GM19395 (cell line): ENCODE results near the gene ARHGEF6.
"Not testable (repeated sequence)": the region's sequence is repeated elsewhere in the genome, so short reads cannot be mapped to it uniquely, and the experiment has no call there.

Experiments used
- ATAC-seq: cut with Tn5 transposase; IDR thresholded peaks from one replicate; pipeline ENCODE4 v1.9.1; 2021; ENCODE audit warnings: mild to moderate bottlenecking, moderate library complexity; ENCODE audit not compliant: unreplicated experiment

Gene ARHGEF6

GRCh38 chrX:136780763-136781162 lies at the start of gene ARHGEF6:
Gene ARHGEF6 (minus strand): TSS chrX:136780932. CDS start chrX:136780882, 50 bp downstream.
- no peak for ATAC-seq

DNA sequence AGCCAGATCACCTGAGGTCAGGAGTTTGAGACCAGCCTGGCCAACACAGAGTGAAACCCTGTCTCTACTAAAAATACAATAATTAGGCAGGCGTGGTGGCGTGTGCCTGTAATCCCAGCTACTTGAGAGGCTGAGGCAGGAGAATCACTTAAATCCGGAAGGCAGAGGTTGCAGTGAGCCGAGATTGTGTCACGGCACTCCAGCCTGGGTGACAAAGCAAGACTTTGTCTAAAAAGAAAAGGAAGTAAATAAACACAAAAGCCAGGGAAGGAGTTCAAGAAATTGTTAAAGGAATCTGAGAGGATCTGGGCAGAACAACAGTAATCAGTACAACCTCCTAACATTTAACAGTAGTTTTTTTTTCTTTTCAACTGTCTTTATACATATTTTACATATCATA lies 48.7 kb upstream of the ARHGEF6 start:
- no peak for ATAC-seq

DNA sequence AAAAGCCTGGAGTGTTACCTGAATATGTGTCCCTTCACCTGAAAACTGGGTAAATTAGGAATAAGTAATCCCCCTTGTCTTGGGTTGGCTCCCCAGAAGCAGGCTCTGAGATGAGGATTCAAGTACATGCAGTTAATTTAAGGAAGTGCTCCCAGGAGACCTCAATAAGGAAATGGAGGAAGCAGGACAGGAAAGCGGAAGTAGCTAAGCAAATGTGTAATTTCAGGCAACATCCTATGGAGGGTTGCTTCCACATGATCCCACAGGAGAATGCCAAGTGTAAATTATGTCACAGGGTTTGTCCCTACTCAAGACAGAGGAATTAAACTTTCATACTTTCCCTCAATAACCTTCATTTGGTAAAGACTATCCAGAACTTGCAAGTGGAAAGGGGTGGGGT lies 48.1 kb upstream of the ARHGEF6 start:
- ATAC-seq = no peak

DNA sequence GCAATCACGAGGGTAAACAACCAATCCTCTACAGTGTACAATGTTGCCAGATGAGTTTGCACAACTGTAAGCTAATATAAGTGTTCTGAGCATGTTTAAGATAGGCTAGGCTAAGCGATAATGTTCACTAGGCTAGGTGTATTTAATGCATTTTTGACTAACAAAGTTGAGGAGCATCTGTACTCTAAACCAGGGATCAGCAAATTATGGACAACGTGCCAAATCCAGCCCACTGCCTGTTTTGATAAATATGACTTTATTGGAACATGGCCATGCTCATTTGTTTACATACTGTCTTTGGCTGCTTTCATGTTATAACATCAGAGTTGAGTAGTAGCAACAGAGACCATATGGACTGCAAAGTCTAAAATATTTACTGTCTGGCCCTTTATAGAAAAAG lies 46.3 kb upstream of the ARHGEF6 start:
- no peak for ATAC-seq

DNA sequence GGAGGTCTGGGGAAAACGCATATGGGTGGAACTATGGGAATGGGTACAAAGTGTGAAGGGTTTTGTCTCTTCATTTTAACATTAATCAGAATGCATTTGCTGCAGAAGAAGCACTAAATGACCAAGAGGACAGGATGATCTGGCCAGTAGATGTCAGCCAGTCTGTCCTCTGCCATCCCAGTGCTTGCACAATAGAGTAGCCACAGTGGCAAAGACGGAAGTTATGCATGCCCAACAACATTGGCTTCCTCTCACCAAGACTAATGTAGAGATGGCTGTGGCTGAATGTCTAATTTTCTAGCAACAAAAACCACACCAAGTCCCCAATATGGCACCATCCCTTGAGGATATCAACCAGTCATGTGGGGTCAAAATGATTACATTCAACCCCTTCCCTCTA lies 45.0 kb upstream of the ARHGEF6 start:
- ATAC-seq = no peak

- ATAC-seq = no peak
Measured at GRCh38 chrX:136823175-136823574, 42.4 kb upstream of the ARHGEF6 start.

DNA sequence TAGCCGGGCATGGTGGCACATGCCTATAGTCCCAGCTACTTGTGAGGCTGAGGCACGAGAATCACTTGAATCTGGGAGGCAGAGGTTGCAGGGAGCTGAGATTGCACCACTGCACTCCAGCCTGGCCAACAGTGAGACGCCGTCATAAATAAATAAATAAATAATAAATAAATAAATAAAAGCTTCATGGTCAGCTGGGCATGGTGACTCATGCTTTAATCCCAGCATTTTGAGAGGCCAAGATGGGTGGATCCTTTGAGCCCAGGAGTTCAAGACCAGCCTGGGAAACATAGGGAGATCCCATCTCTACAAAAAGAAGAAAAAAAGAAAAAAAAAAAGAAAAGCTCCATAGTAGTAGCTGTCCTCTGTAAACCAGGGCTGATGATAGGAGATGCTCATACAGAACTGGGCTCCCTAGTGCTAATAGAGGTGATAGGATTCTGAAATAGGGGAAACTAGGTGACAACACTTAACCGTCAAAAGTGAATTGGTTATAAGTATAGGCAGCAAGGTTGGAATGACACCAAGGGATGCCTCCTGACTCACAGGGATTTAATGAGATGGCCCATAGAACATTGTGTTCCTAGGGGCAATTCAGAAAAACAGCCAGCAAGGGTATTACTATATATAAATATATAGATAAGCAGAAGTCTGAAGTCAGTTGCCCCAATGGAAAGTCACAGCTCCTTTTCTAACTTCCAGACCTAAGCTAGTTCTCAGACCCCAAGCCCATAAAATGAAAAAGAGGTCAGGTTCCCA lies 41.8 kb upstream of the ARHGEF6 start:
- no peak for ATAC-seq

DNA sequence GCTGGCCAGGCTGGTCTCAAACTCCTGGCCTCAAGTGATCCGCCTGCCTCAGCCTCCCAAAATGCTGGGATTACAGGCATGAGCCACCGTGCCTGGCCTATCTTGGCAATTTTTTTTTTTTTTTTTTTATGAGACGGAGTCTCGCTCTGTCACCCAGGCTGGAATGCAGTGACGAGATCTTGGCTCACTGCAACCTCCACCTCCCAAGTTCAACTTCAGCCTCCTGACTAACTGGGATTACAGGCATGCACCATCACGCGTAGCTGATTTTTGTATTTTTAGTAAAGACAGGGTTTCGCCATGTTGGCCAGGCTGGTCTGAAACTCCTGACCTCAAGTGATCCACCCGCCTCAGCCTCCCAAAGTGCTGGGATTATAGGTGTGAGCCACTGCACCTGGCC lies 39.0 kb upstream of the ARHGEF6 start:
- ATAC-seq = not testable (repeated sequence)

DNA sequence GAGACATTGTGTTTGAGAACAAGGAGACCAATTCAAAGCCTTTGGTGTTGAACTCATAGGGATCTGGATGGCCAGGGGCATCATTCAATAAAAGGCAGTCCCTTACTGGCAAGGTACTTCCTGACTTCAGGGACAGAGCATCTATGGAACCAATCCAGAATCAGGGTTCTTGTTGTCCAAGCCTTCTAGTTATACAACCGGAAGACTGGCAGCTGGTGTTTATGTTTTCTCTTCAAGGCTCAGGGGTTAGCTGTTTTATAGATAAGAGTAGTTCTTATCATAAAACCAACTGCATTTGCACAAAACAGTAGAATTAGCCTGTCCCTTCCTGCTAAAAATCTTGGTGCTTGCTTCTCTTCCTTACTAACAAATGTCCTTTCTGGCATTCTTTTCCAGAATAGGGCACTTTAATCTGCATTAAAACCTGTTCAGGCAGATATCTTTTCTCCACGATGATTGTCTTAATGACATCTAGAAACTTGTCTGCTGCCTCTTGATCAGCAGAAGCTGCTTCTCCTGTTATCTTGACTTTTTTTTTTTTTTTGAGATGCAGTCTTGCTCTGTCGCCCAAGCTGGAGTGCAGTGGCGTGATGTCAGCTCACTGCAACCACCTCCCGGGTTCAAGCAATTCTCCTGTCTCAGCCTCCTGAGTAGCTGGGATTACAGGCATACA lies 38.4 kb upstream of the ARHGEF6 start:
- no peak for ATAC-seq

- no peak for ATAC-seq
Measured at GRCh38 chrX:136816975-136817374, 36.2 kb upstream of the ARHGEF6 start.

DNA sequence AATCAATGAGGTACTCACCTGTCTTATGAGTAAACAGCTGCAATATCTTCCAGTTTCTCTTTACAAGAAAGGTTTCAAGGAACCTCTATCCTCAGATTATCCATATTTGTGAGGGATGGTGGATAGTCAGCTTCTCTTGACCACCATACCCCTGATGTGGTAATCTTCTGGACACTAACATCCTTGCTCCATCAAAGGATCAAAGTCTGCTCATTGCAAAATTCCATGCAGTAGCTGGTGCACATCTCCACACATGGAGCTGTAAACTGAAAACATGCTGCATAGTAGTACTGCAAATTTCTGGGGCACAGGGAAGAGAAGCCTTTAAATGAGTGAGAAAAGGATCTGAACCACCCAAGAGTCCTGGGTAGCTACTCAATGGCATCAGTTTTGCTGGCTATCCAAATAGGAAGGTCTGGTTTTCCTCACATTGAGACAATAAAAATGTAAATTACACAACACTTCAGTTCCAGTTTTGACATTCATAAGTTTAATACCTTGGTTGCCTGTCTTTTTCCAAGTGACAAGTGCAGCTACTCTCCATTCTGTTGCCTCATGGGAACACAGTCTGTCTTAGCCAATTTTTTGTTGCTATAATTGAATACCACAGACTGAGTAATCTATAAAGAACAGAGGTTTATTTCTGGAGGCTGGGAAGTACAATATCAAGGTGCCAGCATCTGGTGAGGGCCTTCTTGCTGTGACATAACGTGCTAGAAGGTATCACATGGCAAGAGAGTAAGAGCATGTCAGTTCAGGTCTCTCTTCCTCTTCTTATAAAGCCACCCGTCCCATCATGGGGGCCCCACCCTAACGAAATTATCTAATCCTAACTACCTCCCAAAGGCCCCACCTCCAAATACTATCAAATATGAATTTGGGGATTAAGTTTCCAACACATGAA lies 34.4 kb upstream of the ARHGEF6 start:
- no peak for ATAC-seq

DNA sequence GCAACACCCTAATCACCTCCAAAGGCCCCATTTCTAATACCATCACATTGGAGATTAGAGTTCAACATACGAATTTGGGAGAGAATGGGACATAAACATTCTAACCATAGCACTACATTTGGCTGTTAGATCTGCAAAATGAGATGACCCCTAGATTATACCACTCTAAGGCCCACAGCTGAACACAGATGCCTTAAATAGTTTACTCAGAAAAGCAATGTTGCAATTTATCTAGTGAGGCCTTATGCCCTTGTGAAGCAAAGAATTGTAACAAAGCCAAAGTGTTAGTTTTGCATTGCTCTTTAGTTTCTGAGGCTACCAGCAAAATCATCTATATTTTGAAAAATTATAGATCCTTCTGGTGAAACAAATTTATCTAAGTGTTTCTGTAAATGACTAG lies 31.6 kb upstream of the ARHGEF6 start:
- ATAC-seq = no peak

DNA sequence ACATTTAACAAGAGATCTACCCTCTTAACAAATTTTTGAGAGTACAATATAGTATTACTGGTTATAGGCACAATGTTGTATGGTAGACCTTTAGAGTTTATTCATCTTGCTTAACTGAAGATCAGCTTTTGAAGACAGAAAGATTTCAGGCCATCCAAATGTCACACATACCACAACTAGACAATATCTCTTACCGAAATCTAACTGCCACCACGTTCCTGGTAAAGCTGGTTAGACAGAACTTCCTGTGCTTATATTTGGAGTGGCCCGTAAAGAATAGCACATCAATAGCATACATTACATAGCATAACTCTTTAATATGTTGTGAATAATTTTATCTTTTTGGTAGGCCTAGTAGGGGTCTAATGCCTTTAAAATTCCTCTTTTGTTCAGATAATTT lies 29.8 kb upstream of the ARHGEF6 start:
- no peak for ATAC-seq

DNA sequence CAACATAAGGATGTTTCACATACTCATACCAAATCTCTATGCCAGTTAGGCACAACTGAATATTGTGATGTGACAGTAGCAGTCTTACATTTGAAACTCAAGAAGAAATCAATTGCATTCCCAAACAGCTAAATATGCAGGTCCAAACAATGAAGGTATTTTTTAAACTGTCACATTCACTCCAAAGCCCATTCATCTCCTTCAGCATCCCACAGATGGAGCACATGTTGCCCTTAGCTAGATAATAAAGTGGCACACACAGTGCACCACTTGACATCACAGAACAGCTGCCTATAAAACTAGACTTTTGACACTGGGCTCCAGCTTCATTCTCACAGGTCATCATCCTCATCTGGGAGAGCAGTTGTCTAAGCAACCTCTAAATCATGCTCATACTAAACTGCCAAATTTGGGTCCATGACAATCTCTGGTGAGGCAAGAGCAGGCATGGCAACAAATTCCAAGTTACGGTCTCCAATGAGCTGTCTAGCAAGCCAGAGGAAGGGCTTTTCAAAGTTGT lies 26.2 kb upstream of the ARHGEF6 start:
- ATAC-seq = no peak

DNA sequence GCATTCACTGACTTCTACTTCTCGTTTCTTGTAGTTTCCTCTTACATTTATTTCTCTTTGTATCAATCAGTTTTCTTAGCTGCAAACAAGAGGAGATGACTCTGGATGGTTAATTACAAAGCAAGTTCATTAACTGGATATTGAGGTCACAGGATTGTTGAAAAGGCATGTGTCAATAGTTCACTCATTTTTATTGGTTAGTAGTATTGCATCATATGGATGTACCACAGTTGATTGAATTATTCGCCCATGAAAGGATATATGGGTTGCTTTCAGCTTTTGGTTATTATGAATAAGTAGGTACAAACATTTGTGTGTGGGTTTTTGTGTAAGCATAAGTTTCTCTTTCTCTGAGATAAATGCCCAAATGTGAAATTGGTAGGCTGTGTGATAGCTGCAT lies 21.8 kb upstream of the ARHGEF6 start:
- ATAC-seq = no peak

DNA sequence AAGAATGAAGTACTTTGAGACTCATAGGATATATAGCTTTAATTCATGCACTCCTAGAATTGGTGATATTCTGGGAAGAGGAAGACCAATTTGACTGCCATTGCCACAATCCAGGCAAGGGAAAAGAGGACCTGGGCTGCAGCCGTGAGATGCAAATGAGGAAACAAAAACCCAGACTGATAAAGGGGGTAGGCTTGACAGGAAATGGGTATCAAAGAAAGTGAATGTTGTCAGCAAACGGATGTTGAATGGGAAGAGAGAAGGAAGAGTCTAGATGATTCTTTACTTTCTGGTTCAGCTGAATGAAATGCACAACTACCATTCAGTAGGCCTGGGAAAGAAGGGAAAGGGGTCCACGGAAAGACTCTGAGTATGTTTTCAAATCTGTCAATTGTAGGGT lies 17.1 kb upstream of the ARHGEF6 start:
- ATAC-seq = no peak

DNA sequence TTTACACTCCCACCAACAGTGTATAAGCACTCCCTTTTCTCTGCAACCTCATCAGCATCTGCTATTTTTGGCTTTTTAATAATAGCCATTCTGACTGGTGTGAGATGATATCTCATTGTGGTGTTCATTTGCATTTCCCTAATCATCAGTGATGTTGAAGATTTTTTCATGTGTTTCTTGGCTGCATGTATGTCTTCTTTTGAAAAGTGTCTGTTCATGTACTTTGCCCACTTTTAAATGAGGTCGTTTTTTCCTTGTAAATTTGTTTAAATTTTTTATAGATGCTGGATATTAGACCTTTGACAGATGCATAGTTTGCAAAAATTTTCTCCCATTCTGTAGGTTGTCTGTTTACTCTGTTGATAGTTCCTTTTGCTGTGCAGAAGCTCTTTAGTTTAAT lies 14.4 kb upstream of the ARHGEF6 start:
- not testable (repeated sequence) for ATAC-seq

GRCh38 chrX:136794660-136795059 lies 13.9 kb upstream of the ARHGEF6 start:
- ATAC-seq = not testable (repeated sequence)

DNA sequence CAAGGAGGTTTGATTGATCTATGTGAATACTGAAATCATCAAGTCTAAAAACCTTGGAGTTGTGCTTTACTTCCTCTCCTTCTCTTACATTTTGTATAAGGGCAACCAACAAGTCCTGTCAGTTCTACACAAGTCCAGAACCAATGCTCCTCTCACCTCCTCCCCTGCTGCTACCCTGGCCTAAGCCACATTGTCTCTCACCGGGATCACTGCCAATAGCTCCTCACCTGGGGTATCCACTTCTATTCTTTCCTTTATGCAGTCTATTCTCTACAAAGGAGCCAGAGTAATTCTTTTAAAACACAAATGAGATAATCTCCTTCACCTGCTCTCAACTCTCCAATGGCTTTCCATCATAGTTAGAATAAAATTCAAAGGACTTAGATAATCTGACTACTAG lies 13.3 kb upstream of the ARHGEF6 start:
- ATAC-seq = no peak

- ATAC-seq = no peak
Measured at GRCh38 chrX:136789856-136790255, 9.1 kb upstream of the ARHGEF6 start.

- no peak for ATAC-seq
Measured at GRCh38 chrX:136784231-136784630, 3.5 kb upstream of the ARHGEF6 start.
